Lower leg skin (tissue), 4 donors: Measurements from ENCODE around the gene REEP6. TPM values are rescaled to one million over a fixed set of nuclear protein-coding genes. Genes with fewer than 3 reads are reported as not detected.
A peak's percentile ranks its signal among the peaks of the same experiment; 100 is the strongest.

Experiments
- DNase-seq, 2 donors: peaks; one replicate each; pipeline ENCODE4 v3.0.0-alpha.2; 2019; ENCODE audit warnings: low spot score in 2 of 2
- H3K4me3 ChIP-seq: fragments of 200-600 bp; sonication (generic); 2 replicates; pipeline ENCODE4 v1.5.1; 2017; ENCODE audit warnings: mild to moderate bottlenecking, low read depth; ENCODE audit not compliant: poor library complexity, severe bottlenecking
- CTCF ChIP-seq, 3 donors: fragments of 450-650 bp; IDR thresholded peaks; one replicate each; pipeline ENCODE4 v1.5.1; 2016; ENCODE audit warnings: antibody characterized with exemption in 3 of 3, mild to moderate bottlenecking in 3 of 3, moderate library complexity in 2 of 3
- POLR2A ChIP-seq, 2 donors: fragments of 450-650 bp; IDR thresholded peaks; one replicate each; pipeline ENCODE4 v1.6.1; 2016 to 2017; ENCODE audit warnings: antibody characterized with exemption in 2 of 2, mild to moderate bottlenecking in 1 of 2, moderate library complexity in 1 of 2
- WGBS, 2 donors: methylation state at CpG; one replicate each; pipeline ENCODE4 v1.1.5; 2018; 5-methylcytosine and 5-hydroxymethylcytosine counted together
- intact Hi-C: fragments of 100-400 bp; cut with DNase I; formaldehyde crosslinking; loops from one replicate; pipeline ENCODE4 v1.15.0; 2023; ENCODE audit warnings: low total_unique reads
- total RNA-seq, 4 donors: library from RNA; depleted of rRNA; stranded (reverse); fragments of >200 nt; gene quantifications; one replicate each; pipeline ENCODE4 v1.1.0, GENCODE V29; 2016

The REEP6 gene
- total RNA-seq, 4 donors from 2014 or later: 6.3 to 8.8 (median 6.6) TPM

GRCh38 chr19:1486720-1487575, 4.0 kb upstream of the REEP6 start:
- no peak for DNase-seq
- no peak for TF ChIP-seq CTCF (IDR thresholded peaks at IDR 0.05)
- TF ChIP-seq POLR2A (IDR thresholded peaks at IDR 0.05): no peak
- 92 to 95% methylated on average over 43 to 46 of the region's 56 CpGs for WGBS, 2 donors
- intact Hi-C loops: no loop called here
- H3K4me3 ChIP-seq: no peak overlapping the region

- no peak overlapping the region for H3K4me3 ChIP-seq
- no peak for TF ChIP-seq POLR2A (IDR thresholded peaks at IDR 0.05)
- TF ChIP-seq CTCF (IDR thresholded peaks at IDR 0.05): no peak
- WGBS, 2 donors: 88 to 93% methylated on average over 30 to 32 of the region's 40 CpGs
- intact Hi-C loops: no loop called here
- DNase-seq: no peak
Measured at GRCh38 chr19:1487576-1488281, 3.3 kb upstream of the REEP6 start.

- intact Hi-C loops: no loop called here
- no peak overlapping the region for H3K4me3 ChIP-seq
- DNase-seq: no peak
- no peak for TF ChIP-seq CTCF (IDR thresholded peaks at IDR 0.05)
- TF ChIP-seq POLR2A (IDR thresholded peaks at IDR 0.05): no peak
- WGBS, 2 donors: 89 to 96% methylated on average over 8 to 10 of the region's 11 CpGs
Measured at GRCh38 chr19:1488282-1488601, 2.7 kb upstream of the REEP6 start.

- DNase-seq: no peak
- H3K4me3 ChIP-seq: no peak overlapping the region
- intact Hi-C loops: no loop called here
- 45 to 64% methylated on average over 10 to 24 of the region's 37 CpGs for WGBS, 2 donors
- no peak for TF ChIP-seq POLR2A (IDR thresholded peaks at IDR 0.05)
- TF ChIP-seq CTCF (IDR thresholded peaks at IDR 0.05): no peak
Measured at GRCh38 chr19:1489463-1490310, 1.3 kb upstream of the REEP6 start.

GRCh38 chr19:1490311-1491113, 469 bp upstream of the REEP6 start, which contains the start of gene PCSK4:
PCSK4 (minus strand) TSS chr19:1490350; CDS start chr19:1490346, 4 bp downstream.
- DNase-seq: peak; percentile 98 to 100
- intact Hi-C loops: no loop called here
- 1% methylated on average over 58 of the region's 74 CpGs for WGBS, 2 donors
- TF ChIP-seq CTCF (IDR thresholded peaks at IDR 0.05) (no peak), POLR2A (IDR thresholded peaks at IDR 0.05) (no peak)
- peak within 1 kb of the TSS; percentile 24 for H3K4me3 ChIP-seq
